Heart right ventricle (tissue), 16 donors: ENCODE measurements around the gene SCGB2B2. TPM values are rescaled to one million over a fixed set of nuclear protein-coding genes. Genes with fewer than 3 reads are reported as not detected.
"Not testable (repeated sequence)": the region's sequence is repeated elsewhere in the genome, so short reads cannot be mapped to it uniquely, and the experiment has no call there.

Experiments
- ATAC-seq, 8 donors: fragments of 200-7000 bp; cut with Tn5 transposase; one replicate each; pipeline ENCODE4 v1.9.1; 2020; ENCODE audit warnings: mild to moderate bottlenecking in 8 of 8, moderate library complexity in 8 of 8, moderate number of reproducible peaks in 1 of 8
- DNase-seq, 2 donors: peaks; one replicate each; pipeline ENCODE4 v3.0.0-alpha.2; 2020
- H3K27ac ChIP-seq, 10 donors: fragments of 200-600 bp; sonication (generic) in 2 of 10; one replicate each; pipeline versions ENCODE4 v1.5.0 to v1.8.0; 2020 to 2022; ENCODE audit warnings: mild to moderate bottlenecking in 3 of 10
- H3K27me3 ChIP-seq, 7 donors: fragments of 200-600 bp; one replicate each; pipeline ENCODE4 v1.8.0; 2021 to 2022; ENCODE audit warnings: mild to moderate bottlenecking in 2 of 7
- H3K36me3 ChIP-seq, 9 donors: fragments of 200-600 bp; sonication (generic) in 1 of 9; one replicate each; pipeline versions ENCODE4 v1.5.0 to v1.8.0; 2020 to 2022; ENCODE audit warnings: mild to moderate bottlenecking in 2 of 9
- H3K4me1 ChIP-seq, 9 donors: fragments of 200-600 bp; sonication (generic) in 1 of 9; one replicate each; pipeline versions ENCODE4 v1.5.0 to v1.8.0; 2020 to 2022; ENCODE audit warnings: mild to moderate bottlenecking in 4 of 9
- H3K4me3 ChIP-seq, 10 donors: fragments of 200-600 bp; sonication (generic) in 2 of 10; one replicate each; pipeline versions ENCODE4 v1.5.0 to v1.8.0; 2020 to 2022; ENCODE audit warnings: mild to moderate bottlenecking in 7 of 10, moderate library complexity in 2 of 10
- H3K9me3 ChIP-seq, 11 donors: fragments of 200-600 bp in 10 of 11; sonication (generic) in 2 of 11; one replicate each; pipeline versions ENCODE4 v1.5.0 to v1.8.0; 2013 to 2022; ENCODE audit warnings: mild to moderate bottlenecking in 2 of 11, control low read depth in 1 of 11, moderate library complexity in 1 of 11
- WGBS, 2 donors: extraction: QIAGEN DNeasy Blood & Tissue Kit; methylation state at CpG; one replicate each; pipeline ENCODE4 v1.1.7; 2013; ENCODE audit warnings: inconsistent platforms in 1 of 2; 5-methylcytosine and 5-hydroxymethylcytosine counted together
- intact Hi-C, 10 donors: fragments of 100-400 bp; cut with DNase I; formaldehyde crosslinking; loops; one replicate each; pipeline versions ENCODE4 v1.11.1 to v1.14.2; 2022
- polyA plus RNA-seq, 2 donors: library from polyadenylated mRNA; stranded (reverse); fragments of 200-250 nt; gene quantifications; one replicate each; pipeline ENCODE4 v1.2.3, GENCODE V29; 2013
- total RNA-seq, 10 donors: library from RNA; stranded (reverse); fragmentation: NEBNext Ultra II Directional in 3 of 10; extraction: Animal tissue kit (Norgen Biotek cat#: 25700) in 3 of 10; gene quantifications; one replicate each; pipeline versions ENCODE4 v1.2.1 to v1.2.4, GENCODE V29; 2021 to 2023
- TF ChIP-seq, protein P1 (sequence below), 9 donors: fragments of 200-600 bp; sonication (generic) in 2 of 9; IDR thresholded peaks; one replicate each; pipeline versions ENCODE4 v1.5.0 to v1.8.0; 2021 to 2022; ENCODE audit warnings: antibody characterized with exemption in 9 of 9, mild to moderate bottlenecking in 5 of 9, moderate library complexity in 1 of 9
- donor health status: Arrhythmogenic right ventricular cardiomyopathy.
- donor health status: ischemic (EF 13 %, LVEDD 7.1; RV severe dilation, severe dysfunction).
- donor health status: healthy with polysubstance abuse.
- donor health status: DM: no; HTN: yes; CAD: no.
- donor health status: DM: no; HTN: no; CAD: no.
- donor health status: ischemic (EF 25% LVEDD 6.9; RV normal size, moderate dysfunction).
- donor health status: ischemic (EF 25% LVEDD 5.7; RV mildly dilated, moderate dysfunction).
- donor health status: healthy.
- donor health status: DM: yes; HTN: yes; CAD: no.
- donor health status: Ischemic cardiomyopathy.
- donor health status: ischemic (EF 35%, LVEDD 5.7; RV mildly dilated, moderate dysfunction).
- donor health status: nonischemic (EF 11% LVEDD 7.7; RV severe dilation, severe dysfunction).
- donor health status: DM: yes; HTN: yes; CAD: no.
- donor health status: PGD.
- donor health status: ischemic (EF 29% LVEDD 5.4; RV normal size, mild dysfunction).
- donor health status: nonischemic (EF 23%, LVEDD 6.1; RV moderate dilation, normal function).

Gene SCGB2B2
- total and polyA plus RNA-seq, 12 donors, result 0.06 to 0.94 (median 0.68) TPM

DNA sequence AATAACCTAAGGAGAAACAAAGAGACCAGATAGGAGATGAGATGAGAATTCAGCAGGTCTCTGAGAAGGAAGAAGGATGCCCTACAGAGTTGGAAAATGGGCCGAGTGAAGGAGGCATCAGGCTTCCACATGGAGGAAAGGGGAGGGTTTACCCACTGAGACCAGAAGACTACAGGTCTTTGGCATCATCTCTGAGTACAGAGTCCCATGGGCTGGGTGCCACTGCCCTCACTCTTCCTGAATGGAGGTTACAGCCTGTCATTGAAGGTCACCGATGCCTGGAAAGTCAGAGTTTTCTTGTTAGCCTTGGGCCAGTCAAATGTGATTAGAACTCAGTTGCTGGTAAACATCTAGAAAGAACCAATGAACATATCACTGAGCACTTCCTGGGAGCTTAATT, 10.4 kb upstream of the SCGB2B2 start:
- TF ChIP-seq, protein P1, sequence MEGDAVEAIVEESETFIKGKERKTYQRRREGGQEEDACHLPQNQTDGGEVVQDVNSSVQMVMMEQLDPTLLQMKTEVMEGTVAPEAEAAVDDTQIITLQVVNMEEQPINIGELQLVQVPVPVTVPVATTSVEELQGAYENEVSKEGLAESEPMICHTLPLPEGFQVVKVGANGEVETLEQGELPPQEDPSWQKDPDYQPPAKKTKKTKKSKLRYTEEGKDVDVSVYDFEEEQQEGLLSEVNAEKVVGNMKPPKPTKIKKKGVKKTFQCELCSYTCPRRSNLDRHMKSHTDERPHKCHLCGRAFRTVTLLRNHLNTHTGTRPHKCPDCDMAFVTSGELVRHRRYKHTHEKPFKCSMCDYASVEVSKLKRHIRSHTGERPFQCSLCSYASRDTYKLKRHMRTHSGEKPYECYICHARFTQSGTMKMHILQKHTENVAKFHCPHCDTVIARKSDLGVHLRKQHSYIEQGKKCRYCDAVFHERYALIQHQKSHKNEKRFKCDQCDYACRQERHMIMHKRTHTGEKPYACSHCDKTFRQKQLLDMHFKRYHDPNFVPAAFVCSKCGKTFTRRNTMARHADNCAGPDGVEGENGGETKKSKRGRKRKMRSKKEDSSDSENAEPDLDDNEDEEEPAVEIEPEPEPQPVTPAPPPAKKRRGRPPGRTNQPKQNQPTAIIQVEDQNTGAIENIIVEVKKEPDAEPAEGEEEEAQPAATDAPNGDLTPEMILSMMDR (IDR thresholded peaks at IDR 0.05), result no peak
- intact Hi-C loops, result no loop called here
- ATAC-seq (peak in 2 of 8 donors; percentile 57), DNase-seq (no peak)
- WGBS, 2 donors, result 64 to 84% methylated on average over 2 of the region's 2 CpGs
- H3K36me3 ChIP-seq, result peaks cover 0 to 37% (median 29%) of the 10 kb centered on the region in 9 donors
- no peak overlapping the region for H3K4me3 ChIP-seq
- H3K9me3 ChIP-seq, result peaks cover 0 to 63% (median 32%) of the 10 kb centered on the region in 11 donors
- no peaks in the 10 kb centered on the region for H3K4me1 ChIP-seq
- H3K27ac ChIP-seq, result no peak overlapping the region
- no peaks in the 10 kb centered on the region for H3K27me3 ChIP-seq

- no peak for ATAC-seq
- TF ChIP-seq, protein P1 (IDR thresholded peaks at IDR 0.05), result no peak
- WGBS, 2 donors, result 90 to 93% methylated on average over 5 of the region's 5 CpGs
- Histone ChIP-seq H3K27ac (no peak overlapping the region), H3K36me3 (peaks cover 0 to 45% (median 38%) of the 10 kb centered on the region in 9 donors), H3K4me1 (no peaks in the 10 kb centered on the region), H3K4me3 (no peak overlapping the region), H3K27me3 (no peaks in the 10 kb centered on the region), H3K9me3 (peaks cover 0 to 72% (median 32%) of the 10 kb centered on the region in 11 donors)
- DNase-seq, result no peak
- intact Hi-C loops, result no loop called here
Measured at GRCh38 chr19:34686455-34686854, 9.5 kb upstream of the SCGB2B2 start.

- H3K4me3 ChIP-seq, H3K27ac ChIP-seq, ATAC-seq, intact Hi-C loops, H3K4me1 ChIP-seq, DNase-seq, H3K27me3 ChIP-seq: not testable (repeated sequence)
- H3K9me3 ChIP-seq, result peaks cover 0 to 84% (median 32%) of the 10 kb centered on the region in 11 donors
- WGBS, 2 donors, result 79 to 99% methylated on average over 5 of the region's 5 CpGs
- peaks cover 0 to 57% (median 47%) of the 10 kb centered on the region in 9 donors for H3K36me3 ChIP-seq
Measured at GRCh38 chr19:34685266-34685665, 8.3 kb upstream of the SCGB2B2 start.

DNA sequence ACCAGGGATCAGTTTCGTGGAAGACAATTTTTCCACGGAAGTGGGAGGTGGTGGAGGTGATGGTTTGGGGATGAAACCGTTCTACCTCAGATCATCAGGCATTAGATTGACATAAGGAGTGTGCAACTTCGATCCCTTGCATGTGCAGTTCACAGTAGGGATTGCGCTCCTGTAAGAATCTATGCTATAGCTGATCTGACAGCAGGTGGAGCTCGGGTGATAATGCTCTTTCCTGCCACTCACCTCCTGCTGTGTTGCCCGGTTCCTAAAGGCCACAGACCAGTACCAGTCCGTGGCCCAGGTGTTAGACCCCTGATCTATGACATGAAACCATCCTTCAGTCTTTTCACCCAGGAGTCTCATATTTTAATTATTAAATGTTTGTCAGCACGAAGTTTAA, 4.5 kb upstream of the SCGB2B2 start:
- H3K36me3 ChIP-seq, result peaks cover 0 to 74% (median 60%) of the 10 kb centered on the region in 9 donors
- no peak for DNase-seq
- TF ChIP-seq, protein P1 (IDR thresholded peaks at IDR 0.05), result no peak
- no peaks in the 10 kb centered on the region for H3K27me3 ChIP-seq
- H3K27ac ChIP-seq, result no peak overlapping the region
- H3K9me3 ChIP-seq, result peaks cover 0 to 80% (median 24%) of the 10 kb centered on the region in 11 donors
- ATAC-seq, result no peak
- H3K4me1 ChIP-seq, result peaks cover 2 to 27% (median 16%) of the 10 kb centered on the region in 9 donors
- no peak overlapping the region for H3K4me3 ChIP-seq
- WGBS, 2 donors, result 96 to 97% methylated on average over 9 of the region's 9 CpGs
- intact Hi-C loops, result no loop called here

DNA sequence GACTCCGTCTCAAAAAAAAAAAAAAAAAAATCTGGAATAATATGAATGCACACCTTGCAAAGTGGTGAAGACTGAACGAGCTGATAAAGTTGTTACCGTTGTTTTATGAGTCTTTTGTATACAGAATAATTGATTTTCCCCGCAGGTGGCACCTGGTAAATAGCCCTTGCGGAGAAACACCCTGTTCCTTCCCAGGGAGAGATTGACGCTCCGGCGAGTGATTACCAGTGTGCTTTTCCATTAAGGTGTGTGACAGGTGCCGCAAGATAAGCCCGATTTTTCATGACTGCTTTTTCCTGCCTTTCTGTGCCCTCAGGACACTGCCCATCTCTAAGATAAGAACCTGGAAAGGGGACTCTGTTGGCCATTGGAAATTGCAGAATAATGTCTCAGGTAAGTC, 1.5 kb upstream of the SCGB2B2 start:
- intact Hi-C loops, result loop anchor here in 4 of 10 donors (5.0 kb wide), 2 partner anchors 54 to 94 kb away; partner anchors contain the start of genes ZNF181 (in 4 of the 4) and ZNF599 (in 1 of the 4)
- H3K4me3 ChIP-seq, result peak overlapping the region; percentile 65 to 90 (median 83)
- TF ChIP-seq, protein P1 (IDR thresholded peaks at IDR 0.05), result no peak
- no peak for DNase-seq
- peaks cover 5 to 39% (median 20%) of the 10 kb centered on the region in 9 donors for H3K4me1 ChIP-seq
- peaks cover 0 to 55% (median 0%) of the 10 kb centered on the region in 11 donors for H3K9me3 ChIP-seq
- peak overlapping the region in 7 of 10 donors; percentile 95 to 99 (median 98) for H3K27ac ChIP-seq
- no peak for ATAC-seq
- no peaks in the 10 kb centered on the region for H3K27me3 ChIP-seq
- peaks cover 0 to 48% (median 44%) of the 10 kb centered on the region in 9 donors for H3K36me3 ChIP-seq
- 43 to 51% methylated on average over 10 of the region's 10 CpGs for WGBS, 2 donors
